ENCODE measurements around the gene RALGAPA2. TPM values are rescaled to one million over a fixed set of nuclear protein-coding genes. Genes with fewer than 3 reads are reported as not detected.

Gene RALGAPA2
- total RNA-seq, 2 experiments from 2014 or later, result 11.7 to 16.0 TPM

DNA sequence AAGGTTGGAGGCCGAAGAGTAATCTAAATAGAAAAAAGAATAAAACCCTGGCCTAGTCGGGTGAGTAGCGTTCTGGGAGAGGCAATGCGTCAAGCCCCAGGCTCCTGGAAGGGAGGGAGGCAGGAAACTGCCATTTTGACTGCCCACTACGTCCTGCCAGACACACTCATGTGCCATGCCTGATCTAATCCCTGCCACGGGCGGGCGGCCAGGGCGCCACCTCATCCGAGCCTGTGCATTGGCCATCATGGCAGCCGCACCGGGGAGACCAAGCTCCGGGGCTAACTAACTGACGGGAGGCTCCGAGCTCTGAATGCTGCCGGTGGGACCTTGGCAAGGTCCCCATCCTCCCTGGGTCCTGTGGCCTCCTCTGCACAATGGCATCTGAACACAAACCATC is 275.8 kb downstream of the RALGAPA2 start:
- Mint-ChIP-seq H3K4me1 (no peaks in the 10 kb centered on the region), H3K4me3 (no peak overlapping the region), H3K9me3 (ENCODE audit: low read depth) (no peaks in the 10 kb centered on the region), H3K27ac (no peak overlapping the region), H3K27me3 (no peaks in the 10 kb centered on the region), H3K36me3 (no peaks in the 10 kb centered on the region)
- no peak for DNase-seq
- no peak for ATAC-seq
- CTCF ChIA-PET, result no interaction called here

- no peaks in the 10 kb centered on the region for H3K27me3 Mint-ChIP-seq
- no peak overlapping the region for H3K27ac Mint-ChIP-seq
- no peaks in the 10 kb centered on the region for H3K4me1 Mint-ChIP-seq
- no peak overlapping the region for H3K4me3 Mint-ChIP-seq
- DNase-seq (no peak), ATAC-seq (no peak)
- no peaks in the 10 kb centered on the region for H3K9me3 Mint-ChIP-seq (ENCODE audit: low read depth)
- CTCF ChIA-PET, result no interaction called here
- H3K36me3 Mint-ChIP-seq, result no peaks in the 10 kb centered on the region
Measured at GRCh38 chr20:20435453-20435852, 277.0 kb downstream of the RALGAPA2 start.

- DNase-seq, result no peak
- Mint-ChIP-seq H3K27me3 (no peaks in the 10 kb centered on the region), H3K4me1 (no peaks in the 10 kb centered on the region), H3K27ac (no peak overlapping the region), H3K36me3 (no peaks in the 10 kb centered on the region), H3K4me3 (no peak overlapping the region), H3K9me3 (ENCODE audit: low read depth) (no peaks in the 10 kb centered on the region)
- ATAC-seq, result no peak
- CTCF ChIA-PET, result no interaction called here
Measured at GRCh38 chr20:20432618-20433286, 279.7 kb downstream of the RALGAPA2 start.

GRCh38 chr20:20430066-20430465 is 282.4 kb downstream of the RALGAPA2 start:
- Mint-ChIP-seq H3K27me3 (no peaks in the 10 kb centered on the region), H3K4me1 (peaks cover 3% of the 10 kb centered on the region), H3K27ac (no peak overlapping the region), H3K9me3 (ENCODE audit: low read depth) (no peaks in the 10 kb centered on the region), H3K4me3 (no peak overlapping the region), H3K36me3 (no peaks in the 10 kb centered on the region)
- DNase-seq, result no peak
- CTCF ChIA-PET, result no interaction called here
- ATAC-seq, result no peak

DNA sequence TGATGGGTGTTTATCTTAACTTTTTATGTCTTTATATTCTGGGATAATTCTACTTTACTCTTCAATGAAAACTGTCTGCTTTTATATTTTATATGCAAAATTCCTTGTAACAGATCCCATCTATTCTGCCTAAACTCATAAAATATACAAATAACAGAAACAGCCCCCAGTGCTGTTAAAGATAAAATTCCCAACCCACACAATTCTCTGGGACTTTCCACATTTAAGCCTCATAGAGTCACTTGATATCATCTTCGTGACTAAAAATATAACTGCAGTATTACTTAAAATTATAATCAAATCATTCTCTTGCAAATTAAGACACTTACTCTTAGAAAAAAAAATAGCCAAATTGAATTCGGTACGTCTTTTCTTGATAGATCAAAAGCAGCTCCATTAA is 284.4 kb downstream of the RALGAPA2 start:
- peaks cover 3% of the 10 kb centered on the region for H3K4me1 Mint-ChIP-seq
- DNase-seq (no peak), ATAC-seq (no peak)
- H3K27me3 Mint-ChIP-seq, result no peaks in the 10 kb centered on the region
- no peak overlapping the region for H3K4me3 Mint-ChIP-seq
- no peaks in the 10 kb centered on the region for H3K36me3 Mint-ChIP-seq
- CTCF ChIA-PET, result no interaction called here
- no peak overlapping the region for H3K27ac Mint-ChIP-seq
- no peaks in the 10 kb centered on the region for H3K9me3 Mint-ChIP-seq (ENCODE audit: low read depth)

DNA sequence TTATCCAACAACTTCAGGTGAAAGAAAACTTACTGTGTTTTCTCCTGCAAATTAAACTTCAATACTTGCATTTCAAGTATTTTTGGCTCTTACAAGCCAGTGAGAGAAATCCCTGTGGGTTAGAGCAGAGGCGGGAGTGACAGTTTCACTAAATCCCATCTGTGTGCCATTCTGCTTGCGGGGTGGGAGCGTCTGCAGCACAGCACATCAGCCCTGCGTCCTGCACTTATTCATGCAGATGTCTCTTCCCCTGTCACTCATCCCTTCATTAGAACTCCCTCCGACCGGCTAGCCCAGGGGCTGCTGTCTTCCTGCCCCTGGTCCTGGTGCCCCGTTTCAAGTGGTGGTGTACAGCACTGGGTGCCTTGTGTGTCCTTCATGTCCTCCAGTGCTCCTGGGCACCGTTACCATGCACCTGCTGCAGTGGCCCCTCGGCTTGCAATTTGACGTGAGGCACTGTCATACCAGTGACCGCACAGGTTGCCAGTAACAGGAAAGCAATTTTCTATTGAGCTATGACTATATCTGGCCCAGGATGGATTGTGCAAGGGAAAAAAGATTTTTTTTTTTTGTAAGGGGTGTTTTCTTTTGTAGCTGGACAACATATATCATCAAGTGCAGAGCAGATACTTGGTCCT is 285.1 kb downstream of the RALGAPA2 start:
- no peak overlapping the region for H3K4me3 Mint-ChIP-seq
- no peaks in the 10 kb centered on the region for H3K9me3 Mint-ChIP-seq (ENCODE audit: low read depth)
- no peaks in the 10 kb centered on the region for H3K36me3 Mint-ChIP-seq
- ATAC-seq (no peak), DNase-seq (no peak)
- H3K27me3 Mint-ChIP-seq, result no peaks in the 10 kb centered on the region
- peaks cover 3% of the 10 kb centered on the region for H3K4me1 Mint-ChIP-seq
- CTCF ChIA-PET, result no interaction called here
- no peak overlapping the region for H3K27ac Mint-ChIP-seq

GRCh38 chr20:20426655-20426907 is 285.9 kb downstream of the RALGAPA2 start:
- CTCF ChIA-PET, result no interaction called here
- Mint-ChIP-seq H3K4me1 (peaks cover 3% of the 10 kb centered on the region), H3K27me3 (no peaks in the 10 kb centered on the region), H3K27ac (no peak overlapping the region), H3K9me3 (ENCODE audit: low read depth) (no peaks in the 10 kb centered on the region), H3K36me3 (no peaks in the 10 kb centered on the region), H3K4me3 (no peak overlapping the region)
- DNase-seq (no peak), ATAC-seq (no peak)

DNA sequence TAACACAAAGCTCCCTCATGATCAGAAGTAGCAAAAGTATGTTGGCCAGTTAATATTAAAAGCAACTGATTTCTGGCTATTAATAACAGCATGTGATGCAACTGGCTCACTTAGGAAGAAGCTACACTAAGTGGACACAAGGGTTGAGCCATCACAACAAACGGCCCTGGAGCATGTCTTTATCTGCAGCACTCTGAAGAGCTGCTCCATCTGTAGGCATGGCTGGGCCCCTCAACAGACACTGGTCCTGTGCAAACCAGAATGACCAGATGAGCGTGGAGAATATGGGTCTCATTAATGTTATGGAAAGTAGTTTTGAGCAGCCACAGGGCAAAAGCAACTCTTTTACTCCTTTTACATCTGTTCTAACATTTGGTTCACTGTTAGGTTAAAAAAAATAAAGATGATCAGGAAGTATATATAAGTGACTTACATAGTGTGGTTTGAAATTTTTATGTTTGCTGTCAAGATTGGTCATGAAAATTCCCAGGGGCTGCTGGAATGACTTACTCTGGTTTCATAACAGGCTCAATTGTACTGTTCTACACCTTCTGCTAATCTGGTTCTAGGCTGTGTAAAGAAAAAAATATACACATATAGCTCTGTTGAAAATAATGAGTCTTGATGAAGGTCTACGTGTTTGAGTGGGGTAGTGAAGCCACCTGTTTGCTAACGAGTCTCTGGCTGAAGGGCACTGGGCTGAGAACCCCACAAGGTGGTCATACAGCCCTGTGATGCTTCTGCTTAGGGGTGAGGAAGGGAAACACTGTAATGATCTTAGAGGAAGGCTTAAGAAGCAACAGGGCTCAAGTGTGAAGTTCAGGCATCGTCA is 286.4 kb downstream of the RALGAPA2 start:
- Mint-ChIP-seq H3K9me3 (ENCODE audit: low read depth) (no peaks in the 10 kb centered on the region), H3K27ac (no peak overlapping the region), H3K4me3 (no peak overlapping the region), H3K36me3 (peaks cover under 1% of the 10 kb centered on the region), H3K27me3 (no peaks in the 10 kb centered on the region), H3K4me1 (peaks cover 3% of the 10 kb centered on the region)
- ATAC-seq (no peak), DNase-seq (no peak)
- CTCF ChIA-PET, result interaction anchor here (1.3 kb wide), 1 partner anchor 10 kb away, joined by 3 read pairs; no protein-coding TSS in a partner anchor

- Mint-ChIP-seq H3K36me3 (peaks cover 2% of the 10 kb centered on the region), H3K9me3 (ENCODE audit: low read depth) (no peaks in the 10 kb centered on the region), H3K27ac (no peak overlapping the region), H3K4me1 (peaks cover 3% of the 10 kb centered on the region), H3K4me3 (no peak overlapping the region), H3K27me3 (no peaks in the 10 kb centered on the region)
- DNase-seq, result no peak
- ATAC-seq, result no peak
- CTCF ChIA-PET, result no interaction called here
Measured at GRCh38 chr20:20423117-20423516, 289.3 kb downstream of the RALGAPA2 start.

DNA sequence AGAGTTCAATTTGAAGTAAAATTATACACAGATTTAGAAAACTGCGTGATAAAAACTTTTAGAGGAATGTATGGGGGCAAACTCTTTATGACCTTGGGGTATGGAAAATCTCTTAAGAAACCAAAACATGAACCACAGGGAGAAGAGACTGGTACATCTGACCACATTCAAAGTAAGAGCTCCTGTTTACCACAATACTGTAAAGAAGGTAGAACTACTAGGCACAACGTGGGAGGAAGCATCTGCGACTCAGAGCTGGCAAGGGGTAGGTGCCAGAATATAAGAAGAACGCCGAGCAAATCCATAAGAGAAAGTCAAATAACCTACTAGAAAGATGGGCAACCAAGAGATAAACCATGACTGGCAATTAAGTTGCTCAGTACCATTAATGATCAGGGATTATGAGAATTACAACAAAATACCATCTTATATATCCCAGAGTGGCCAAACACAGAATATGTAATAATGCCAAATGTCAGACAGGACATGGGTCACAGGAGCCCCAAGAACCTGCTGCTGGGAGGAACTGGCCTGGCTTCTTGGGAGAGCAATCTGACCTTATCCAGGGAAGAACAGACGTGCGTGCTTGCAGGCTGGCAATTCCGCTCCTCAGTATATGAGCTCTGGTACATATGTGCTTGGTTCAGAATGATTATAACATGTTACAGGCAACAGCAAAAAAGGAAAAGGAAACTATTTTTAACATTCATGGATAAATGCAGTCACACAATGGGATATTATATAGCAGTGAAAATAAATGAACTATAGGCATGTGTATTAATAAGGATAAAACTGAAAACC is 294.4 kb downstream of the RALGAPA2 start:
- no peak for ATAC-seq
- Mint-ChIP-seq H3K9me3 (ENCODE audit: low read depth) (no peaks in the 10 kb centered on the region), H3K27ac (no peak overlapping the region)

GRCh38 chr20:20415321-20415720 is 297.1 kb downstream of the RALGAPA2 start:
- Mint-ChIP-seq H3K9me3 (ENCODE audit: low read depth) (no peaks in the 10 kb centered on the region), H3K4me3 (no peak overlapping the region), H3K27me3 (no peaks in the 10 kb centered on the region), H3K27ac (no peak overlapping the region), H3K36me3 (no peaks in the 10 kb centered on the region), H3K4me1 (peaks cover 3% of the 10 kb centered on the region)
- ATAC-seq (no peak), DNase-seq (no peak)
- CTCF ChIA-PET, result no interaction called here

More for the DNA sequence above, 294.4 kb downstream of the RALGAPA2 start:
- H3K4me3 Mint-ChIP-seq, result no peak overlapping the region
- peaks cover 2% of the 10 kb centered on the region for H3K36me3 Mint-ChIP-seq
- no peaks in the 10 kb centered on the region for H3K27me3 Mint-ChIP-seq
- H3K4me1 Mint-ChIP-seq, result no peaks in the 10 kb centered on the region
- DNase-seq, result no peak
- CTCF ChIA-PET, result no interaction called here

DNA sequence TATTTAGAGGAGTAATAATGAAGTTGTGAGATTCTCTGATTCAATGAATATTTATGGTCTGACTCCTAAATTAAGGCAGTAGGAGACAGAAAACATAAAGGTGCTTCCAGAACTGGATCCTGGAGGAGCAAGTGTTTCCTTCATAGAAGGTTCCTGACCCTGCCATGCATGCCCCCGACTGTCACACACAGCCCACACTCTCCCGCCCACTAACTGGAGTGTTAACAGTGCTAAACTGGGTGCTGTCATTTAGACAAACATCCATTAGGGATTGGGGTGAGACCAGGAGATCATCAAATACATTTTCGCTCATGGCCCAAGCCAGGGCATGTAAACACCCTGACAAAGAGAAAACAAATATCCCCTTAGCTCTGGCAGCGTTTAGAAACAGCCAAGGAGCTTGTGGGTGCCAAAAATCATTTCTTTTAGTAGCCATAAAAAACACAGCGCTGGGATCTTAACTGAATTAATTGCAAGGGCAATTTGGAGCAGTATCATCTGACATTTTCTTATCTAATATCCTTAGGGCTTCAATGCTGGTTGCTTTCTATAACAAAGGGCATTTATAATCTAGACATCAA is 297.7 kb downstream of the RALGAPA2 start:
- H3K36me3 Mint-ChIP-seq, result no peaks in the 10 kb centered on the region
- no peak overlapping the region for H3K4me3 Mint-ChIP-seq
- CTCF ChIA-PET, result no interaction called here
- no peak overlapping the region for H3K27ac Mint-ChIP-seq
- no peaks in the 10 kb centered on the region for H3K27me3 Mint-ChIP-seq
- H3K4me1 Mint-ChIP-seq, result peaks cover 3% of the 10 kb centered on the region
- DNase-seq, result no peak
- no peaks in the 10 kb centered on the region for H3K9me3 Mint-ChIP-seq (ENCODE audit: low read depth)
- ATAC-seq, result no peak

DNA sequence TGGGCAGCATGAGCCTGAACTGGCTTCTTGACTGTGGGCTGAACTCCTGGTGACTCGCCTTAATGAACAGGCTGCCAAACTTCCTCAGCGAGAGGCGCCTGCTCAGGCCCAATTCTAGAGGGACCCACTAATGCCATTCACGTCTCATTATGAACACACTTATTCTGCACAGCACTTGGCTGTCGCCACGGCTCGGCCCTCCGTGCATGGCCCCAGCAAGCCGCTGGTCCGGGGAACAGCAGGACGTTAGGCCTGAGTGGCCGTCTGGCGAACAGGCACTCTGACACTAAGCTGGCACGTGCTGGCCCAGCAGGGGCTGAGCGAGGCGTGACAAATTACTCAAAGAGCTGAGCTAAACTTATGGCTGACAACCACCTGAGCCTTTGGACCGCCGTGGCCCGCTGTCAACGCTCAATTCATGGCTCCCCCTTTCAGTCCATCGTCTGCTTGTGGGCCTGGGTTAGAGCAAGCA is 298.6 kb downstream of the RALGAPA2 start:
- Mint-ChIP-seq H3K36me3 (no peaks in the 10 kb centered on the region), H3K9me3 (ENCODE audit: low read depth) (no peaks in the 10 kb centered on the region), H3K27ac (no peak overlapping the region), H3K4me1 (peaks cover 3% of the 10 kb centered on the region), H3K27me3 (no peaks in the 10 kb centered on the region), H3K4me3 (no peak overlapping the region)
- CTCF ChIA-PET, result no interaction called here
- no peak for DNase-seq
- ATAC-seq, result no peak
